SK-N-SH (cell line): ENCODE measurements around the gene KCNN3.

Experiments
- CHD2 ChIP-seq: fragments of 150-350 bp; IDR thresholded peaks from 2 replicates; pipeline ENCODE4 v1.6.1; 2018; ENCODE audit warnings: low read length; ENCODE audit not compliant: partially characterized antibody
- EP300 ChIP-seq, 2 experiments: IDR thresholded peaks; 2 replicates each; pipeline versions ENCODE4 v1.4.0 to v1.6.1; 2012; ENCODE audit warnings: borderline replicate concordance in 1 of 2, low read depth in 1 of 2, low read length in 1 of 2
- EZH2phosphoT487 ChIP-seq: fragments of 200-600 bp; sonication (generic); IDR thresholded peaks from 2 replicates; pipeline ENCODE4 v1.6.1; 2017; ENCODE audit warnings: low read depth, mixed run types, mild to moderate bottlenecking, antibody characterized with exemption, moderate library complexity, borderline replicate concordance
- POLR2AphosphoS5 ChIP-seq: IDR thresholded peaks from 2 replicates; pipeline ENCODE4 v1.6.1; 2012; ENCODE audit warnings: low read depth, low read length
- RAD21 ChIP-seq: IDR thresholded peaks from 2 replicates; pipeline ENCODE4 v1.6.1; 2012; ENCODE audit warnings: mild to moderate bottlenecking, low read length
- RFX5 ChIP-seq: IDR thresholded peaks from 2 replicates; pipeline ENCODE4 v1.6.1; 2012; ENCODE audit warnings: mild to moderate bottlenecking, improper control_type of control experiment, low read length
- TF ChIP-seq, protein P1 (sequence below): fragments of 200-600 bp; sonication (generic); IDR thresholded peaks from 2 replicates; pipeline ENCODE4 v1.6.1; 2017; ENCODE audit warnings: antibody characterized with exemption, mild to moderate bottlenecking, moderate library complexity
- TF ChIP-seq, protein P2 (sequence below): IDR thresholded peaks from 2 replicates; pipeline ENCODE4 v1.4.0; 2012; ENCODE audit warnings: low read depth, borderline replicate concordance

DNA sequence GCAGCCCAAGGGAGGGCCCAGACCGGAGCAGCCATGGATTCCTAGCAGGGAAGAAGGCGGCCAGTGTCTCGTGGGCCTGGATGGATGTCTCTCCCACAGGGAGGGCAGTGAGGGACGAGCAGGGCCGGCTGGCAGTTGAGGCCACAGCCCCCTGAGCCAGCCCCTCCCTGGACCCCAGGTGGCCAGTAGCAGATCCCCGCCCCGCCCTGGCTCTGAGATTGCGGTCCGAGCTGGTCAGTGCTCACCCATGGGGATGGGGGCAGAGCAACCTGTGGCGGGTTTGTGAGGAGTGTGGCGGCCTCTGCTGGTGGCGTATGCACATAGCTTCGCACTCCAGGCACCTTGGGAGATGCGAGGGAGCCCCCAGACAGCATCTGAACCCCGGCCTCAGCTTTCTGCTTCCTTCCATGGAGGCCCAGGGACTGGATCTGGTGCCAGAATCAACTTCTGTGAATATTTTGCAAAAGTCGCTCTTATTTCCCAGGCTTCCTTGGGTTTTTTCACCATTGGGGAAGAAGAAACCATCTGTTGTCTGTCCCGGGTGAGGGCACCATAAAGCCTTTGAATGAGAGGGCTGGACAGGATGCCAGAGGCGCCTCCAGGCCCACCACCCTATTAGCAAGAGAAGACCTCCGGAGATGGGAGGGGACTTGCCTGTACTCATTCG is 8.4 kb upstream of the KCNN3 start:
- TF ChIP-seq, protein P1, sequence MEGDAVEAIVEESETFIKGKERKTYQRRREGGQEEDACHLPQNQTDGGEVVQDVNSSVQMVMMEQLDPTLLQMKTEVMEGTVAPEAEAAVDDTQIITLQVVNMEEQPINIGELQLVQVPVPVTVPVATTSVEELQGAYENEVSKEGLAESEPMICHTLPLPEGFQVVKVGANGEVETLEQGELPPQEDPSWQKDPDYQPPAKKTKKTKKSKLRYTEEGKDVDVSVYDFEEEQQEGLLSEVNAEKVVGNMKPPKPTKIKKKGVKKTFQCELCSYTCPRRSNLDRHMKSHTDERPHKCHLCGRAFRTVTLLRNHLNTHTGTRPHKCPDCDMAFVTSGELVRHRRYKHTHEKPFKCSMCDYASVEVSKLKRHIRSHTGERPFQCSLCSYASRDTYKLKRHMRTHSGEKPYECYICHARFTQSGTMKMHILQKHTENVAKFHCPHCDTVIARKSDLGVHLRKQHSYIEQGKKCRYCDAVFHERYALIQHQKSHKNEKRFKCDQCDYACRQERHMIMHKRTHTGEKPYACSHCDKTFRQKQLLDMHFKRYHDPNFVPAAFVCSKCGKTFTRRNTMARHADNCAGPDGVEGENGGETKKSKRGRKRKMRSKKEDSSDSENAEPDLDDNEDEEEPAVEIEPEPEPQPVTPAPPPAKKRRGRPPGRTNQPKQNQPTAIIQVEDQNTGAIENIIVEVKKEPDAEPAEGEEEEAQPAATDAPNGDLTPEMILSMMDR, result peak; percentile 88
- TF ChIP-seq, protein P2, sequence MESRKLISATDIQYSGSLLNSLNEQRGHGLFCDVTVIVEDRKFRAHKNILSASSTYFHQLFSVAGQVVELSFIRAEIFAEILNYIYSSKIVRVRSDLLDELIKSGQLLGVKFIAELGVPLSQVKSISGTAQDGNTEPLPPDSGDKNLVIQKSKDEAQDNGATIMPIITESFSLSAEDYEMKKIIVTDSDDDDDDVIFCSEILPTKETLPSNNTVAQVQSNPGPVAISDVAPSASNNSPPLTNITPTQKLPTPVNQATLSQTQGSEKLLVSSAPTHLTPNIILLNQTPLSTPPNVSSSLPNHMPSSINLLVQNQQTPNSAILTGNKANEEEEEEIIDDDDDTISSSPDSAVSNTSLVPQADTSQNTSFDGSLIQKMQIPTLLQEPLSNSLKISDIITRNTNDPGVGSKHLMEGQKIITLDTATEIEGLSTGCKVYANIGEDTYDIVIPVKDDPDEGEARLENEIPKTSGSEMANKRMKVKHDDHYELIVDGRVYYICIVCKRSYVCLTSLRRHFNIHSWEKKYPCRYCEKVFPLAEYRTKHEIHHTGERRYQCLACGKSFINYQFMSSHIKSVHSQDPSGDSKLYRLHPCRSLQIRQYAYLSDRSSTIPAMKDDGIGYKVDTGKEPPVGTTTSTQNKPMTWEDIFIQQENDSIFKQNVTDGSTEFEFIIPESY, result no peak
- TF ChIP-seq EP300 (IDR thresholded peaks at IDR 0.05; ENCODE audit: borderline replicate concordance in 1 of 2, low read depth in 1 of 2, low read length in 1 of 2), result no peak
- TF ChIP-seq RAD21, result peak; percentile 96
- TF ChIP-seq CHD2, result no peak
- TF ChIP-seq EZH2phosphoT487, result no peak
- TF ChIP-seq RFX5, result no peak
- TF ChIP-seq POLR2AphosphoS5, result no peak
